Measurements from ENCODE around the gene PCCA.
"Not testable (repeated sequence)": the region's sequence is repeated elsewhere in the genome, so short reads cannot be mapped to it uniquely, and the experiment has no call there.

PCCA gene

GRCh38 chr13:100381595-100382224, 292.8 kb downstream of the PCCA start:
- Histone ChIP-seq H3K4me2 (ENCODE audit: low read depth, low read length, poor library complexity, severe bottlenecking) (no peak overlapping the region), H3K9me2 (replicated peaks; ENCODE audit: insufficient read depth, low read length) (no peaks in the 10 kb centered on the region), H3K27me3 (ENCODE audit: low read length) (no peaks in the 10 kb centered on the region), H3K79me2 (ENCODE audit: insufficient read depth, low read length) (no peaks in the 10 kb centered on the region), H3K36me3 (ENCODE audit: low read length) (no peaks in the 10 kb centered on the region), H2AFZ (ENCODE audit: low read depth, low read length, severe bottlenecking) (no peak overlapping the region), H3K4me3 (ENCODE audit: insufficient read depth, low read length, poor library complexity, severe bottlenecking) (no peak overlapping the region), H3K9ac (ENCODE audit: low read length) (no peak overlapping the region), H4K20me1 (ENCODE audit: low read depth, low read length) (no peaks in the 10 kb centered on the region), H3K9me3 (ENCODE audit: insufficient read depth, low read length) (peaks cover 5% of the 10 kb centered on the region; the same call in 1 of the 2 replicates), H3F3A (ENCODE audit: insufficient read depth) (no peaks in the 10 kb centered on the region), H3K27ac (ENCODE audit: low read depth, low read length) (no peak overlapping the region)
- TF ChIP-seq EZH2phosphoT487 (conservative IDR thresholded peaks at IDR 0.05; ENCODE audit: low read length): no peak
- TF ChIP-seq CTCF (IDR thresholded peaks at IDR 0.05; ENCODE audit: insufficient read depth, low read length, poor library complexity, severe bottlenecking): no peak

- peaks cover 5% of the 10 kb centered on the region; the same call in 1 of the 2 replicates for H3K9me3 ChIP-seq (ENCODE audit: insufficient read depth, low read length)
- no peaks in the 10 kb centered on the region for H3K36me3 ChIP-seq (ENCODE audit: low read length)
- H4K20me1 ChIP-seq (ENCODE audit: low read depth, low read length): no peaks in the 10 kb centered on the region
- no peak overlapping the region for H3K27ac ChIP-seq (ENCODE audit: low read depth, low read length)
- TF ChIP-seq CTCF (IDR thresholded peaks at IDR 0.05; ENCODE audit: insufficient read depth, low read length, poor library complexity, severe bottlenecking): no peak
- TF ChIP-seq EZH2phosphoT487 (conservative IDR thresholded peaks at IDR 0.05; ENCODE audit: low read length): no peak
- no peaks in the 10 kb centered on the region for H3K9me2 ChIP-seq (replicated peaks; ENCODE audit: insufficient read depth, low read length)
- H3K9ac ChIP-seq (ENCODE audit: low read length): no peak overlapping the region
- no peak overlapping the region for H3K4me3 ChIP-seq (ENCODE audit: insufficient read depth, low read length, poor library complexity, severe bottlenecking)
- no peaks in the 10 kb centered on the region for H3K79me2 ChIP-seq (ENCODE audit: insufficient read depth, low read length)
- H2AFZ ChIP-seq (ENCODE audit: low read depth, low read length, severe bottlenecking): no peak overlapping the region
- no peak overlapping the region for H3K4me2 ChIP-seq (ENCODE audit: low read depth, low read length, poor library complexity, severe bottlenecking)
- no peaks in the 10 kb centered on the region for H3F3A ChIP-seq (ENCODE audit: insufficient read depth)
- H3K27me3 ChIP-seq (ENCODE audit: low read length): no peaks in the 10 kb centered on the region
Measured at GRCh38 chr13:100382785-100383184, 293.9 kb downstream of the PCCA start.

- H3K36me3 ChIP-seq (ENCODE audit: low read length): no peaks in the 10 kb centered on the region
- H3K9me3 ChIP-seq (ENCODE audit: insufficient read depth, low read length): no peaks in the 10 kb centered on the region
- H3K9ac ChIP-seq (ENCODE audit: low read length): no peak overlapping the region
- no peaks in the 10 kb centered on the region for H3F3A ChIP-seq (ENCODE audit: insufficient read depth)
- H3K9me2 ChIP-seq (replicated peaks; ENCODE audit: insufficient read depth, low read length): no peaks in the 10 kb centered on the region
- H3K4me2 ChIP-seq (ENCODE audit: low read depth, low read length, poor library complexity, severe bottlenecking): no peak overlapping the region
- no peak overlapping the region for H3K4me3 ChIP-seq (ENCODE audit: insufficient read depth, low read length, poor library complexity, severe bottlenecking)
- TF ChIP-seq CTCF (IDR thresholded peaks at IDR 0.05; ENCODE audit: insufficient read depth, low read length, poor library complexity, severe bottlenecking) (no peak), EZH2phosphoT487 (conservative IDR thresholded peaks at IDR 0.05; ENCODE audit: low read length) (no peak)
- H3K27me3 ChIP-seq (ENCODE audit: low read length): no peaks in the 10 kb centered on the region
- no peak overlapping the region for H3K27ac ChIP-seq (ENCODE audit: low read depth, low read length)
- no peak overlapping the region for H2AFZ ChIP-seq (ENCODE audit: low read depth, low read length, severe bottlenecking)
- H4K20me1 ChIP-seq (ENCODE audit: low read depth, low read length): no peaks in the 10 kb centered on the region
- H3K79me2 ChIP-seq (ENCODE audit: insufficient read depth, low read length): no peaks in the 10 kb centered on the region
Measured at GRCh38 chr13:100387416-100387815, 298.5 kb downstream of the PCCA start.

- not testable (repeated sequence) for H3K9ac ChIP-seq (ENCODE audit: low read length); H3K4me2 ChIP-seq (ENCODE audit: low read depth, low read length, poor library complexity, severe bottlenecking); H3K27ac ChIP-seq (ENCODE audit: low read depth, low read length); H3K9me2 ChIP-seq (replicated peaks; ENCODE audit: insufficient read depth, low read length); H3K4me3 ChIP-seq (ENCODE audit: insufficient read depth, low read length, poor library complexity, severe bottlenecking); H2AFZ ChIP-seq (ENCODE audit: low read depth, low read length, severe bottlenecking); H3F3A ChIP-seq (ENCODE audit: insufficient read depth); H4K20me1 ChIP-seq (ENCODE audit: low read depth, low read length); H3K9me3 ChIP-seq (ENCODE audit: insufficient read depth, low read length); H3K36me3 ChIP-seq (ENCODE audit: low read length); H3K79me2 ChIP-seq (ENCODE audit: insufficient read depth, low read length); H3K27me3 ChIP-seq (ENCODE audit: low read length)
Measured at GRCh38 chr13:100388150-100388549, 299.3 kb downstream of the PCCA start.
